Measurements from ENCODE around the gene PTPRA. TPM values are rescaled to one million over a fixed set of nuclear protein-coding genes. Genes with fewer than 3 reads are reported as not detected.

The PTPRA gene
- total RNA-seq, 1 donor from 2014 or later, result 80.2 TPM

DNA sequence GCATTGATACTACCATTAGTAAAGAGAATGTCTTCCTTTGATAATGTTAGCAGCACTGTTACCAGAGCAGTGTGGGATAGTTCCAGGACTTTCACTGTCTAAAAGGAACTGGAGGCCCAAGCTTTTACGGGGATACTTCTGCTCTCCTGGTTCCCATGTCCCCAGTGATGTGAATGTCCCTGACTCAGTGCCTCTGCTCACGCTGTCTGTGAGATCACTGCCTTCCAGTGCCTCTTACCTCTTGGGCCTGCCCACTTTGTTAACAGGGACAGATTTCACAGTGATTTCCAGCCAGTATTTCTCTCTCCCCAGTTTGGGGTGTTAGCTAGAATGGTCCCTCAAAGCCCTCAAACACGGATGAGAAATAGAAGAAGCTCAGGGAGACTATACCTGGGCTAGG, 14.4 kb downstream of the PTPRA start:
- H3K27ac Mint-ChIP-seq (ENCODE audit: unreplicated experiment), result no peak overlapping the region
- H3K36me3 Mint-ChIP-seq (ENCODE audit: unreplicated experiment), result peaks cover 3% of the 10 kb centered on the region

DNA sequence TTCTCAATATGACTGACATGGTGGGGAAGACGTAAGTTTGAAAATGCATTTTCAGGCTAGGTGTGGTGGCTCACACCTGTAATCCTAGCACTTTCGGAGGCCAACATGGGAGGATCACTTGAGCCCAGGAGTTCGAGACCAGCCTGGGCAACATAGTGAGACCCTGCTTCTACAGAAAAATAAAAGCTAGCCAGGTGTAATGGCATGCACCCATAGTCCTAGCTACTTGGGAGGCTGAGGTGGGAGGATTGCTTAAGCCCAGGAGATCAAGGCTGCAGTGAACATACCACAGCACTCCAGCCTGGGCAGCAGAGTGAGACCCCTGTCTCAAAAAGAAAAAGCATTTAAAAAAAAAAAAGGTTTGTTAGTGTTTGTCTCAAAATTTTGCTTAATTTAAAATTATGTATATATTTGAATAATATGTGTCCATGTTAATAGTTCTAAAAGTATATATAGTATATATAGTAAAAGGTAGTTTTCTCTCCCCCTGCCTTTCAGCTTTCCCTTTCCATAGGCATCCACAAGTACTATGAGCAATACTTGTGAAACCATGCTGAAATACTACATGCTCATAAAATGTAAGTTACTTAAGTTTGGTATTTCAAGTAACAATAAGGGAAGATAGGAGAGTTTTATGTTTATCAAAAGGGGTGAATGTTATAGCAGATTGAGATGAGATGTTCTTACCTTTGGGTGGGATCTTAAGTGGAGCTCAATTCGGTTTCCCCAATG, 15.1 kb downstream of the PTPRA start:
- H3K27me3 Mint-ChIP-seq (ENCODE audit: unreplicated experiment), result no peaks in the 10 kb centered on the region
- peaks cover 19% of the 10 kb centered on the region for H3K4me1 Mint-ChIP-seq (ENCODE audit: unreplicated experiment)
- no peak overlapping the region for H3K27ac Mint-ChIP-seq (ENCODE audit: unreplicated experiment)
- no peak for DNase-seq (ENCODE audit: extremely low spot score, unreplicated experiment)
- H3K36me3 Mint-ChIP-seq (ENCODE audit: unreplicated experiment), result peaks cover 3% of the 10 kb centered on the region
- no peak overlapping the region for H3K4me3 Mint-ChIP-seq (ENCODE audit: unreplicated experiment)
- no peaks in the 10 kb centered on the region for H3K9me3 Mint-ChIP-seq (ENCODE audit: unreplicated experiment)
- TF ChIP-seq, protein P1, sequence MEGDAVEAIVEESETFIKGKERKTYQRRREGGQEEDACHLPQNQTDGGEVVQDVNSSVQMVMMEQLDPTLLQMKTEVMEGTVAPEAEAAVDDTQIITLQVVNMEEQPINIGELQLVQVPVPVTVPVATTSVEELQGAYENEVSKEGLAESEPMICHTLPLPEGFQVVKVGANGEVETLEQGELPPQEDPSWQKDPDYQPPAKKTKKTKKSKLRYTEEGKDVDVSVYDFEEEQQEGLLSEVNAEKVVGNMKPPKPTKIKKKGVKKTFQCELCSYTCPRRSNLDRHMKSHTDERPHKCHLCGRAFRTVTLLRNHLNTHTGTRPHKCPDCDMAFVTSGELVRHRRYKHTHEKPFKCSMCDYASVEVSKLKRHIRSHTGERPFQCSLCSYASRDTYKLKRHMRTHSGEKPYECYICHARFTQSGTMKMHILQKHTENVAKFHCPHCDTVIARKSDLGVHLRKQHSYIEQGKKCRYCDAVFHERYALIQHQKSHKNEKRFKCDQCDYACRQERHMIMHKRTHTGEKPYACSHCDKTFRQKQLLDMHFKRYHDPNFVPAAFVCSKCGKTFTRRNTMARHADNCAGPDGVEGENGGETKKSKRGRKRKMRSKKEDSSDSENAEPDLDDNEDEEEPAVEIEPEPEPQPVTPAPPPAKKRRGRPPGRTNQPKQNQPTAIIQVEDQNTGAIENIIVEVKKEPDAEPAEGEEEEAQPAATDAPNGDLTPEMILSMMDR (IDR thresholded peaks at IDR 0.05), result no peak

More for the DNA sequence above, 14.4 kb downstream of the PTPRA start:
- TF ChIP-seq, protein P1 (IDR thresholded peaks at IDR 0.05), result no peak
- H3K27me3 Mint-ChIP-seq (ENCODE audit: unreplicated experiment), result no peaks in the 10 kb centered on the region
- peaks cover 19% of the 10 kb centered on the region for H3K4me1 Mint-ChIP-seq (ENCODE audit: unreplicated experiment)
- H3K9me3 Mint-ChIP-seq (ENCODE audit: unreplicated experiment), result no peaks in the 10 kb centered on the region
- peak; percentile 44 for DNase-seq (ENCODE audit: extremely low spot score, unreplicated experiment)
- H3K4me3 Mint-ChIP-seq (ENCODE audit: unreplicated experiment), result no peak overlapping the region

DNA sequence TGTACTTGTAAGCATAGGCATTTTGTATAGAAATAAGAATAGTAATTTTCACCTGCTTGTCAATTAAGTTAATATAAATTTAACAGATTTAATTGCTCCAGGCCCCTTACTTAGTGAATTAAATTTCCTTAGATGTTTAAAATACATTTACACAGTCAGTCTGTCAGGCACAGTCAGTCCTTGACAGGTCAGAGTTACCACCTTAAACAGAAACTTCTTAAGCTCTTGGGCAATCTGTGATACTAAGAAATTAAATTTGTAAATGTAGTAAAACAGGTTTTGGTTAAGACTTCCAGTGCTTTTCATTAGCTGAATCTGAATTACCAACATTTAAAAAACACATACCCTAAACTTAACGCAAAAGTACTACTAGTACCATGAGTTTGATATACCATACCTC, 15.9 kb downstream of the PTPRA start:
- Mint-ChIP-seq H3K27me3 (ENCODE audit: unreplicated experiment) (no peaks in the 10 kb centered on the region), H3K4me1 (ENCODE audit: unreplicated experiment) (peaks cover 16% of the 10 kb centered on the region), H3K27ac (ENCODE audit: unreplicated experiment) (no peak overlapping the region), H3K9me3 (ENCODE audit: unreplicated experiment) (no peaks in the 10 kb centered on the region), H3K36me3 (ENCODE audit: unreplicated experiment) (peaks cover under 1% of the 10 kb centered on the region), H3K4me3 (ENCODE audit: unreplicated experiment) (no peak overlapping the region)
- no peak for DNase-seq (ENCODE audit: extremely low spot score, unreplicated experiment)
- TF ChIP-seq, protein P1 (IDR thresholded peaks at IDR 0.05), result no peak

DNA sequence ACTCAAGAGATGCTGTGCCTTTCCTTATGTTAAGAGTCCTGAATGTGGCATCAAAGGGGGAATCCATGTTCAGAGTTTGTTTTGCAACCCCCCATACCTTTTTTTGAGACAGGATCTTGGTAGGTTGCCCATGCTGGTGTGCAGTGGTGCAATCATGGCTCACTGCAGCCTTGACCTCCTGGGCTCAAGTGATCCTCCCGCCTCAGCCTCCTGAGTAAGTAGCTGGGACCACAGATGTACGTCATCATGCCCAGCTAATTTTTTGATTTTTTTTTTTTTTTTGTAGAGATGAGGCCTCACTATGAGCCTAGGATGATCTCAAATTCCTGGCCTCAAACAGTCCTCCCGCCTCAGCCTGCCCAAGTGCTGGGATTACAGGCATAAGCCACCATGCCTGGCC, 16.5 kb downstream of the PTPRA start:
- TF ChIP-seq, protein P1 (IDR thresholded peaks at IDR 0.05), result no peak
- H3K27me3 Mint-ChIP-seq (ENCODE audit: unreplicated experiment), result no peaks in the 10 kb centered on the region
- peaks cover 3% of the 10 kb centered on the region for H3K36me3 Mint-ChIP-seq (ENCODE audit: unreplicated experiment)
- no peaks in the 10 kb centered on the region for H3K9me3 Mint-ChIP-seq (ENCODE audit: unreplicated experiment)
- no peak overlapping the region for H3K4me3 Mint-ChIP-seq (ENCODE audit: unreplicated experiment)
- peaks cover 16% of the 10 kb centered on the region for H3K4me1 Mint-ChIP-seq (ENCODE audit: unreplicated experiment)
- no peak overlapping the region for H3K27ac Mint-ChIP-seq (ENCODE audit: unreplicated experiment)
- DNase-seq (ENCODE audit: extremely low spot score, unreplicated experiment), result no peak

GRCh38 chr20:2890742-2891141, 17.5 kb downstream of the PTPRA start:
- H3K4me1 Mint-ChIP-seq (ENCODE audit: unreplicated experiment), result peaks cover 14% of the 10 kb centered on the region
- no peak overlapping the region for H3K27ac Mint-ChIP-seq (ENCODE audit: unreplicated experiment)
- no peaks in the 10 kb centered on the region for H3K9me3 Mint-ChIP-seq (ENCODE audit: unreplicated experiment)
- DNase-seq (ENCODE audit: extremely low spot score, unreplicated experiment), result no peak
- H3K4me3 Mint-ChIP-seq (ENCODE audit: unreplicated experiment), result no peak overlapping the region
- no peaks in the 10 kb centered on the region for H3K27me3 Mint-ChIP-seq (ENCODE audit: unreplicated experiment)
- TF ChIP-seq, protein P1 (IDR thresholded peaks at IDR 0.05), result no peak
- H3K36me3 Mint-ChIP-seq (ENCODE audit: unreplicated experiment), result peaks cover 6% of the 10 kb centered on the region
